ENCODE data around the gene GRPEL2.
A peak's percentile ranks its signal among the peaks of the same experiment; 100 is the strongest.

GRPEL2 gene

GRCh38 chr5:149366169-149366729 lies 20.9 kb downstream of the GRPEL2 start (continued):
- no peak for TF ChIP-seq ZBTB10 (tag by site-specific recombination; IDR thresholded peaks at IDR 0.05)
- no peak for TF ChIP-seq GFI1B (tag by site-specific recombination; IDR thresholded peaks at IDR 0.05)
- no peak for TF ChIP-seq ZBTB21 (tag by site-specific recombination; IDR thresholded peaks at IDR 0.05)

GRCh38 chr5:149367249-149367971 lies 22.1 kb downstream of the GRPEL2 start:
- H3K9me3 ChIP-seq (ENCODE audit: control insufficient read depth, insufficient read depth, low read depth, low read length), result no peaks in the 10 kb centered on the region
- H3K4me1 ChIP-seq (ENCODE audit: control insufficient read depth, insufficient read depth, low read length), result no peaks in the 10 kb centered on the region
- H3K27ac ChIP-seq (ENCODE audit: extremely low read depth, low read depth, low read length), result no peak overlapping the region
- no peak for TF ChIP-seq ZNF580 (tag by site-specific recombination; IDR thresholded peaks at IDR 0.05)
- peak; percentile 35; the same call in 1 of the 2 replicates for TF ChIP-seq KLF1 (tag by site-specific recombination; IDR thresholded peaks at IDR 0.05)
- TF ChIP-seq ZNF629 (tag by site-specific recombination; IDR thresholded peaks at IDR 0.05), result no peak
- TF ChIP-seq ZNF48 (tag by site-specific recombination; IDR thresholded peaks at IDR 0.05), result no peak
- TF ChIP-seq ZNF692 (tag by site-specific recombination; IDR thresholded peaks at IDR 0.05), result 0 out of 2 replicates have a peak, but pooled peaks have one; percentile 26
- peak; percentile 79 for TF ChIP-seq ZNF654 (tag by site-specific recombination; IDR thresholded peaks at IDR 0.05; ENCODE audit: low read depth)
- no peak for TF ChIP-seq ZNF132 (tag by site-specific recombination; IDR thresholded peaks at IDR 0.05; ENCODE audit: borderline replicate concordance)
- peak; percentile 70 for TF ChIP-seq ZBTB17 (tag by site-specific recombination; IDR thresholded peaks at IDR 0.05)
- TF ChIP-seq ZNF280D (tag by site-specific recombination; IDR thresholded peaks at IDR 0.05), result no peak
- TF ChIP-seq CTCF (tag by site-specific recombination; IDR thresholded peaks at IDR 0.05), result peak; percentile 86
- 0 out of 2 replicates have a peak, but pooled peaks have one; percentile 15 for TF ChIP-seq PATZ1 (tag by site-specific recombination; IDR thresholded peaks at IDR 0.05)
- TF ChIP-seq ZNF830 (tag by site-specific recombination; IDR thresholded peaks at IDR 0.05; ENCODE audit: low read depth), result no peak
- TF ChIP-seq ZNF660 (tag by site-specific recombination; IDR thresholded peaks at IDR 0.05), result peak; percentile 54; the same call in 1 of the 2 replicates
- no peak for TF ChIP-seq ZNF624 (tag by site-specific recombination; IDR thresholded peaks at IDR 0.05)
- no peak for TF ChIP-seq SP3 (tag by site-specific recombination; IDR thresholded peaks at IDR 0.05)
- no peak for TF ChIP-seq REPIN1 (tag by site-specific recombination; IDR thresholded peaks at IDR 0.05; ENCODE audit: low read depth)
- ChIA-PET POLR2A (interaction anchor here (1.0 to 2.9 kb wide), 4 partner anchors 10 to 251 kb away, joined by 3 to 17 read pairs (median 4); partner anchors contain the start of genes GRPEL2 and PCYOX1L), CTCF (interaction anchor here (0.6 to 15.5 kb wide), 43 partner anchors 9 to 638 kb away, joined by 3 to 212 read pairs (median 5); partner anchors contain the start of gene PCYOX1L)
- no peak overlapping the region for H3K4me3 ChIP-seq (ENCODE audit: low read depth, low read length)
- H3K36me3 ChIP-seq (ENCODE audit: control insufficient read depth in 2 of 2, insufficient read depth in 1 of 2, low read length in 2 of 2), result peaks cover 0 to 6% of the 10 kb centered on the region in 2 experiments; a peak in 1 of 3 replicates
